Upper lobe of left lung (tissue), 6 donors: Measurements from ENCODE around the gene EPC1. TPM values are rescaled to one million over a fixed set of nuclear protein-coding genes. Genes with fewer than 3 reads are reported as not detected.

Experiments used
- ATAC-seq, 2 donors: fragments of 200-7000 bp; cut with Tn5 transposase; one replicate each; pipeline ENCODE4 v1.9.1; 2022; ENCODE audit warnings: mild to moderate bottlenecking in 2 of 2, moderate library complexity in 2 of 2; ENCODE audit not compliant: low FRiP score in 2 of 2
- DNase-seq, 2 donors: peaks; one replicate each; pipeline ENCODE4 v3.0.0-alpha.2; 2019 to 2020
- H3K27ac ChIP-seq, 4 donors: fragments of 200-600 bp; sonication (generic); one replicate each; pipeline ENCODE4 v1.5.1; 2016 to 2019
- H3K27me3 ChIP-seq, 4 donors: fragments of 200-600 bp; sonication (generic); one replicate each; pipeline ENCODE4 v1.5.1; 2017 to 2019
- H3K36me3 ChIP-seq, 4 donors: fragments of 200-600 bp; sonication (generic); one replicate each; pipeline ENCODE4 v1.5.1; 2016 to 2019
- H3K4me1 ChIP-seq, 4 donors: fragments of 200-600 bp; sonication (generic); one replicate each; pipeline ENCODE4 v1.5.1; 2018 to 2019
- H3K4me3 ChIP-seq, 4 donors: fragments of 200-600 bp; sonication (generic); one replicate each; pipeline ENCODE4 v1.5.1; 2017 to 2019; ENCODE audit warnings: mild to moderate bottlenecking in 2 of 4, moderate library complexity in 1 of 4
- H3K9me3 ChIP-seq, 4 donors: fragments of 200-600 bp; sonication (generic); one replicate each; pipeline ENCODE4 v1.5.1; 2018 to 2019
- EP300 ChIP-seq, 4 donors: sonication (generic); formaldehyde crosslinking; IDR thresholded peaks; one replicate each; pipeline ENCODE4 v1.5.1; 2017; ENCODE audit warnings: antibody characterized with exemption in 4 of 4, control low read depth in 2 of 4
- POLR2A ChIP-seq, 4 donors: fragments of 450-650 bp; IDR thresholded peaks; one replicate each; pipeline ENCODE4 v1.5.1; 2016 to 2017; ENCODE audit warnings: antibody characterized with exemption in 4 of 4, mild to moderate bottlenecking in 2 of 4
- POLR2AphosphoS5 ChIP-seq, 2 donors: sonication (generic); formaldehyde crosslinking; IDR thresholded peaks; one replicate each; pipeline ENCODE4 v1.5.1; 2017; ENCODE audit warnings: antibody characterized with exemption in 2 of 2
- WGBS, 2 donors: methylation state at CpG; one replicate each; pipeline ENCODE4 v1.1.5; 2017 to 2018; 5-methylcytosine and 5-hydroxymethylcytosine counted together
- total RNA-seq, 6 donors: library from RNA; depleted of rRNA in 4 of 6; stranded (reverse); fragments of >200 nt in 4 of 6; gene quantifications; one replicate each; pipeline versions ENCODE4 v1.1.0 to v1.2.1, GENCODE V29; 2016 to 2021
- TF ChIP-seq, protein P1 (sequence below), 6 experiments: fragments of 450-650 bp in 4 of 6; fragments of 200-600 bp in 2 of 6; sonication (generic) in 2 of 6; IDR thresholded peaks; one replicate each; pipeline ENCODE4 v1.5.1; 2016 to 2019; ENCODE audit warnings: antibody characterized with exemption in 6 of 6
- donor health status: DM: no; HTN: no; CAD: no; lungs with moderate emphysema.
- donor health status: DM: no; HTN: yes; CAD: no; lungs with severe emphysema.

EPC1 gene
- total RNA-seq, 6 donors from 2014 or later, result 26.2 to 82.8 (median 36.7) TPM

DNA sequence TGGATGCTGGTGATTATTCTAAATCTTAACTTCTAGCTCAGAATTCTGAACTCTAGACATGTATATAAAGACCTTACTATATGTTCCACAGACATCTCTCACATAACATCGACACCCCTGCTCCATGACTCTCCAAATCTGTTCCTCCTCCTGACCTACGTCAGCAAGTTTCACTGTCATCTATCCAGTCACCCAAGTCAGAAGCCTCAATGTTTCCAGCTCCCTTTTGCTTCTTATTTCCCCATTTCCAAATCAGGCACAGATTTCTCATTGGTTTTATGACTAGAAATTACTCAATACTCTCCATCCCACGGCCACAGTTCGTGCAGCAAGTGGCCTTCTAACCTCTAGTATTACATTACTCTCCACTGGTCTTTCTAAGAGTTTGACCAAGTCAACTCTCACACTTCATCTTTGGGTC is 28.5 kb downstream of the EPC1 start:
- H3K27ac ChIP-seq, result peak overlapping the region in 2 of 4 donors; percentile 2 to 17
- TF ChIP-seq POLR2A (IDR thresholded peaks at IDR 0.05) (no peak), EP300 (IDR thresholded peaks at IDR 0.05) (peak in 1 of 4 donors; percentile 33)

DNA sequence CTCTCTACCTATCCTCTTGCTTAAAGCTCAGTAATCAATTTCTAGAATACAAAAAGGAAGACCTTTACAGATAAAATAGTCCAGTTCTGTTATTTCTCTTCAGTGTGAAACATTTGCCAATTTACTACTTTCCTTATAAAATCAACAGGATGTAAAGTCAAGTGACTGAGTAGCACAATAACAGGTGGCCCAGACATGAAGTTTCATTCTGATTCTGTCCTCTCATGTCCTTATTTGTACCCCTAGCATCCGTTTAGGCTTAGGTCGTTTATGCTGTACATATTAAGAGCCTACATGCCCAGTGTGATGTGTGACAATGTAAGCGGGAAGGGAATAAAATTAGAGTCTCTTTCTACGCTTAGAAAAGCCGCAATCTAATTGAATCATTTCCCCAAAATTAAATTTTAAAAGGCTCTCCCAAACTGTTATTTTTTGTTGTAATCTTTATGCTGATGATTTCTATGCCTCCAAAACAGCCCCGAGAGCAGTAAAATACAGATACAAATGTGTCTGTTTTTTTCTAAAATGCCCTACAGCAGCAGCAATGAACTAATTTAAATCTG is 29.1 kb downstream of the EPC1 start:
- WGBS, 2 donors, result 62 to 64% methylated on average over 6 of the region's 6 CpGs
- TF ChIP-seq, protein P1, sequence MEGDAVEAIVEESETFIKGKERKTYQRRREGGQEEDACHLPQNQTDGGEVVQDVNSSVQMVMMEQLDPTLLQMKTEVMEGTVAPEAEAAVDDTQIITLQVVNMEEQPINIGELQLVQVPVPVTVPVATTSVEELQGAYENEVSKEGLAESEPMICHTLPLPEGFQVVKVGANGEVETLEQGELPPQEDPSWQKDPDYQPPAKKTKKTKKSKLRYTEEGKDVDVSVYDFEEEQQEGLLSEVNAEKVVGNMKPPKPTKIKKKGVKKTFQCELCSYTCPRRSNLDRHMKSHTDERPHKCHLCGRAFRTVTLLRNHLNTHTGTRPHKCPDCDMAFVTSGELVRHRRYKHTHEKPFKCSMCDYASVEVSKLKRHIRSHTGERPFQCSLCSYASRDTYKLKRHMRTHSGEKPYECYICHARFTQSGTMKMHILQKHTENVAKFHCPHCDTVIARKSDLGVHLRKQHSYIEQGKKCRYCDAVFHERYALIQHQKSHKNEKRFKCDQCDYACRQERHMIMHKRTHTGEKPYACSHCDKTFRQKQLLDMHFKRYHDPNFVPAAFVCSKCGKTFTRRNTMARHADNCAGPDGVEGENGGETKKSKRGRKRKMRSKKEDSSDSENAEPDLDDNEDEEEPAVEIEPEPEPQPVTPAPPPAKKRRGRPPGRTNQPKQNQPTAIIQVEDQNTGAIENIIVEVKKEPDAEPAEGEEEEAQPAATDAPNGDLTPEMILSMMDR (IDR thresholded peaks at IDR 0.05), result no peak
- no peak for TF ChIP-seq EP300 (IDR thresholded peaks at IDR 0.05)
- TF ChIP-seq POLR2AphosphoS5 (IDR thresholded peaks at IDR 0.05), result no peak
- no peak for TF ChIP-seq POLR2A (IDR thresholded peaks at IDR 0.05)
- no peaks in the 10 kb centered on the region for H3K27me3 ChIP-seq
- no peak overlapping the region for H3K4me3 ChIP-seq
- DNase-seq (no peak), ATAC-seq (no peak)
- H3K9me3 ChIP-seq, result no peaks in the 10 kb centered on the region
- peaks cover 52 to 73% (median 59%) of the 10 kb centered on the region in 4 donors for H3K4me1 ChIP-seq
- H3K27ac ChIP-seq, result peak overlapping the region in 2 of 4 donors; percentile 2 to 17
- H3K36me3 ChIP-seq, result no peaks in the 10 kb centered on the region

More for the DNA sequence above, 28.5 kb downstream of the EPC1 start:
- 50 to 68% methylated on average over 4 of the region's 4 CpGs for WGBS, 2 donors
- no peak overlapping the region for H3K4me3 ChIP-seq
- H3K9me3 ChIP-seq, result no peaks in the 10 kb centered on the region
- no peaks in the 10 kb centered on the region for H3K36me3 ChIP-seq
- ATAC-seq, result peak; percentile 59 to 84
- DNase-seq, result no peak
- H3K4me1 ChIP-seq, result peaks cover 47 to 67% (median 56%) of the 10 kb centered on the region in 4 donors
- no peaks in the 10 kb centered on the region for H3K27me3 ChIP-seq

DNA sequence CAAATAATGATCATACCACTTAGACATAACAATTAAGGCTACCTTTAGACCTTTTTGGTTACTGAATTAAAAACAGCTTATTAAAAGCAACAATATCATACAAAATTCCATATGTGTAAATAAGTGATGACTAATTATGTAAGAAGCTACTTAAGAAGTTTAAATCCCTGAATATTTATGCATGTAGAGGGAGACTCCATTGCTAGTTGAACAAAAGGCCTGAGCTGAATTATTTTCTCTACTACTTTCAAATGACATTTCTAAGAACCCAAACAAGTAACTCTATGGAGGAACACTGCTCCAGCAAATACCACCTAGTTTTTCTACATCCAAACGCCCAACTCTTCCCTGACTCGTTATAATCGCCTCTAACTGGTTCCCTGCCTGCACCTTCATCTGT is 31.5 kb downstream of the EPC1 start:
- ATAC-seq (no peak), DNase-seq (no peak)
- H3K4me3 ChIP-seq, result no peak overlapping the region
- H3K36me3 ChIP-seq, result no peaks in the 10 kb centered on the region
- peaks cover 54 to 86% (median 60%) of the 10 kb centered on the region in 4 donors for H3K4me1 ChIP-seq
- TF ChIP-seq POLR2AphosphoS5 (IDR thresholded peaks at IDR 0.05) (no peak), POLR2A (IDR thresholded peaks at IDR 0.05) (no peak), EP300 (IDR thresholded peaks at IDR 0.05) (no peak)
- TF ChIP-seq, protein P1 (IDR thresholded peaks at IDR 0.05), result no peak
- no peaks in the 10 kb centered on the region for H3K9me3 ChIP-seq
- no peak overlapping the region for H3K27ac ChIP-seq
- 74 to 86% methylated on average over 3 of the region's 3 CpGs for WGBS, 2 donors
- no peaks in the 10 kb centered on the region for H3K27me3 ChIP-seq

DNA sequence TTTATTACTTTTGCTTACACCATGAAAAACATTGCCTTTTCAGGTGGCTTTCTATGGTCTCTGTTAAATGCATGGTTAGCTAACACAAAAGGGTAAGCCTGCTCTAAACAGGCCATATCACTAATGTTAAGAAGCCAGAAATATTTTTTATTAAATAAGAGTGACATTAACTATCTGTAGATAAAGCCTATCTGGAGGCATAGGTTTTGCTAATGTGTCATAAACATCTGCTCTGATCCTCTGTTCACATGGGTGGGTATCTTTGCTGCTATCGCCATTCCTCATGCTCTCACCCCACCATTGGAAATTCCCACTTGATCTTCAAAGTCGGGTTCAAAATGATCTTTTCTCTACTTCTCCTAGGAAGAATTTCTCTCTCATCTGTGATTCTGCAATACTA is 32.4 kb downstream of the EPC1 start:
- no peak for ATAC-seq
- TF ChIP-seq, protein P1 (IDR thresholded peaks at IDR 0.05), result no peak
- TF ChIP-seq POLR2AphosphoS5 (IDR thresholded peaks at IDR 0.05) (no peak), POLR2A (IDR thresholded peaks at IDR 0.05) (no peak), EP300 (IDR thresholded peaks at IDR 0.05) (no peak)
- H3K9me3 ChIP-seq, result no peaks in the 10 kb centered on the region
- no peak overlapping the region for H3K4me3 ChIP-seq
- H3K27me3 ChIP-seq, result no peaks in the 10 kb centered on the region
- 90 to 93% methylated on average over 2 of the region's 2 CpGs for WGBS, 2 donors
- H3K4me1 ChIP-seq, result peaks cover 52 to 85% (median 60%) of the 10 kb centered on the region in 4 donors
- no peak overlapping the region for H3K27ac ChIP-seq
- H3K36me3 ChIP-seq, result no peaks in the 10 kb centered on the region
- DNase-seq, result no peak

DNA sequence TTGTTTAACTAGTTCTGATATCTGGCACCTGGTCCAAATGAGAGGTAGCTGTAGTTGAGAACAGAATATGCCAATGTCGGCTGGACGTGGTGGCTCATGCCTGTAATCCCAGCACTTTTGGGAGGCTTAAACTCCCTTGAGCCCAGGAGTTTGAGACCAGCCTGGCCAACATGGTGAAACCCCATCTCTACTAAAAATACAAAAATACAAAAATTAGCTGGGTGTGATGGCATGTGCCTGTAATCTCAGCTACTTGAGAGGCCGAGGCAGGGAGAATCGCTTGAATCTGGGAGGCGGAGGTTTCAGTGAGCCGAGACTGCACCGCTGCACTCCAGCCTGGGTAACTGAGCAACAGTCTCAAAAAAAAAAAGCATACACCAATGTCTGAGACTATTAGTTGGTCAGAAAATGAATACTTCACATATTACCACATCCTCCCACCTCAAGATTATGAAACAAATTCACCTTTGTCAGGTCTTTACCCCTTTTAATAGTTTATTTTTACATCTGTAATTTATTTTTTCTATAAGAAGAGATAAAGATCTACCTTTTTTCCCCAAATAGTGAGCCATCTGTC is 38.8 kb downstream of the EPC1 start:
- no peak for DNase-seq
- WGBS, 2 donors, result 66 to 84% methylated on average over 7 of the region's 7 CpGs
- Histone ChIP-seq H3K27ac (peak overlapping the region in 2 of 4 donors; percentile 14 to 16), H3K36me3 (peaks cover 2 to 22% (median 13%) of the 10 kb centered on the region in 4 donors), H3K4me1 (peaks cover 23 to 56% (median 25%) of the 10 kb centered on the region in 4 donors), H3K9me3 (no peaks in the 10 kb centered on the region), H3K27me3 (no peaks in the 10 kb centered on the region), H3K4me3 (no peak overlapping the region)
- TF ChIP-seq POLR2A (IDR thresholded peaks at IDR 0.05) (no peak), POLR2AphosphoS5 (IDR thresholded peaks at IDR 0.05) (no peak), EP300 (IDR thresholded peaks at IDR 0.05) (no peak)
- TF ChIP-seq, protein P1 (IDR thresholded peaks at IDR 0.05), result no peak
- no peak for ATAC-seq
